GM12878 (cell line): Measurements from ENCODE around the gene SIGMAR1. TPM values are rescaled to one million over a fixed set of nuclear protein-coding genes. Genes with fewer than 3 reads are reported as not detected.

Source experiments
- EGR1 ChIP-seq, 2 experiments: IDR thresholded peaks; 1 replicate in 1 of 2; 2 replicates in 1 of 2; pipeline ENCODE4 v1.6.1; 2011 to 2012; ENCODE audit warnings: low read depth in 2 of 2, low read length in 2 of 2, borderline replicate concordance in 1 of 2, mild to moderate bottlenecking in 1 of 2, moderate library complexity in 1 of 2
- KLF5 ChIP-seq: fragments of 450-650 bp; IDR thresholded peaks from 2 replicates; pipeline ENCODE4 v1.6.1; 2014; ENCODE audit warnings: mild to moderate bottlenecking; ENCODE audit not compliant: partially characterized antibody
- LARP7 ChIP-seq: fragments of 450-650 bp; IDR thresholded peaks from 2 replicates; pipeline ENCODE4 v1.6.1; 2017; ENCODE audit warnings: mild to moderate bottlenecking
- MTA2 ChIP-seq: fragments of 450-650 bp; IDR thresholded peaks from 2 replicates; pipeline ENCODE4 v1.6.1; 2016; ENCODE audit warnings: low read depth, mild to moderate bottlenecking, moderate library complexity
- NKRF ChIP-seq: fragments of 450-650 bp; conservative IDR thresholded peaks from 2 replicates; pipeline ENCODE4 v1.6.1; 2017; ENCODE audit warnings: mild to moderate bottlenecking, moderate library complexity
- PRDM15 ChIP-seq: fragments of 450-650 bp; formaldehyde crosslinking; IDR thresholded peaks from 2 replicates; pipeline ENCODE4 v1.4.0; 2020; ENCODE audit warnings: mild to moderate bottlenecking, moderate library complexity
- SKIL ChIP-seq: fragments of 450-650 bp; IDR thresholded peaks from 2 replicates; pipeline ENCODE4 v1.6.1; 2017; ENCODE audit warnings: mild to moderate bottlenecking, low read depth, inconsistent platforms; ENCODE audit not compliant: poor library complexity, severe bottlenecking
- SMAD1 ChIP-seq: fragments of 450-650 bp; IDR thresholded peaks from 2 replicates; pipeline ENCODE4 v1.6.1; 2018; ENCODE audit warnings: mild to moderate bottlenecking, low read depth; ENCODE audit not compliant: partially characterized antibody
- ZNF592 ChIP-seq: fragments of 450-650 bp; IDR thresholded peaks from 2 replicates; pipeline ENCODE4 v1.6.1; 2017; ENCODE audit warnings: mild to moderate bottlenecking, moderate library complexity
- ZZZ3 ChIP-seq: IDR thresholded peaks from 2 replicates; pipeline ENCODE4 v1.6.1; 2011; ENCODE audit warnings: low read depth; ENCODE audit not compliant: control insufficient read depth, insufficient read length
- polyA plus RNA-seq, 11 experiments: library from polyadenylated mRNA; depleted of rRNA in 4 of 11; unstranded in 6 of 11; stranded (reverse) in 5 of 11; fragments of >200 nt; fragmentation: Nextera tagmentation in 4 of 11; fragmentation: Illumina TruSeq in 1 of 11; extraction: Ambion mirVana in 4 of 11; extraction: Trizol in 1 of 11; gene quantifications; 1 replicate in 1 of 11; 2 replicates in 10 of 11; pipeline versions ENCODE4 v1.2.1 to v1.2.3, GENCODE V29; 2011 to 2016; ENCODE audit warnings: inconsistent platforms in 2 of 11, missing spikeins in 2 of 11, low read depth in 1 of 11
- total RNA-seq, 4 experiments: library from RNA; depleted of rRNA in 3 of 4; stranded (reverse); fragments of >200 nt in 3 of 4; fragmentation: Illumina TruSeq in 1 of 4; extraction: Trizol in 1 of 4; gene quantifications; 2 replicates each; pipeline versions ENCODE4 v1.2.1 to v1.2.3, GENCODE V29; 2013 to 2021
- TF ChIP-seq, protein P1 (sequence below): IDR thresholded peaks from 2 replicates; pipeline ENCODE4 v1.6.1; 2011; ENCODE audit warnings: borderline replicate concordance, low read depth, mild to moderate bottlenecking, moderate library complexity, low read length; ENCODE audit not compliant: insufficient read depth, poor library complexity, severe bottlenecking

SIGMAR1 gene
- total and polyA plus RNA-seq, 10 of the 15 experiments (the other 5 are each of a cell fraction or from before 2014, with no cell fraction given), result 7.1 to 133 (median 69.5) TPM

- TF ChIP-seq ZNF592 (no peak), MTA2 (no peak), NKRF (0 out of 2 replicates have a peak, but pooled peaks have one; percentile 22), EGR1 (IDR thresholded peaks at IDR 0.05; ENCODE audit: borderline replicate concordance in 1 of 2, low read depth in 2 of 2, low read length in 2 of 2) (peak in 1 of 2 experiments; percentile 68; a peak in 1 of 3 replicates), ZZZ3 (no peak), SKIL (no peak), SMAD1 (no peak), LARP7 (peak; percentile 48; the same call in 1 of the 2 replicates), PRDM15 (CRISPR knock-in tag) (no peak), KLF5 (no peak)
- TF ChIP-seq, protein P1, sequence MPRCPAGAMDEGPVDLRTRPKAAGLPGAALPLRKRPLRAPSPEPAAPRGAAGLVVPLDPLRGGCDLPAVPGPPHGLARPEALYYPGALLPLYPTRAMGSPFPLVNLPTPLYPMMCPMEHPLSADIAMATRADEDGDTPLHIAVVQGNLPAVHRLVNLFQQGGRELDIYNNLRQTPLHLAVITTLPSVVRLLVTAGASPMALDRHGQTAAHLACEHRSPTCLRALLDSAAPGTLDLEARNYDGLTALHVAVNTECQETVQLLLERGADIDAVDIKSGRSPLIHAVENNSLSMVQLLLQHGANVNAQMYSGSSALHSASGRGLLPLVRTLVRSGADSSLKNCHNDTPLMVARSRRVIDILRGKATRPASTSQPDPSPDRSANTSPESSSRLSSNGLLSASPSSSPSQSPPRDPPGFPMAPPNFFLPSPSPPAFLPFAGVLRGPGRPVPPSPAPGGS, result no peak
Observed at GRCh38 chr9:34611811-34612787, 25.5 kb downstream of the SIGMAR1 start, which contains the start of gene RPP25L (continued).
